22Rv1 (cell line): ENCODE results near the gene PPP4R4.

Experiments
- H3K27ac ChIP-seq: fragments of 450-650 bp; 2 replicates; pipeline ENCODE4 v1.5.1; 2017
- CTCF ChIP-seq: fragments of 450-650 bp; IDR thresholded peaks from 2 replicates; pipeline ENCODE4 v1.5.1; 2017; ENCODE audit warnings: mild to moderate bottlenecking
- ZFX ChIP-seq: fragments of 450-650 bp; IDR thresholded peaks from 2 replicates; pipeline ENCODE4 v1.6.1; 2017; ENCODE audit warnings: antibody characterized with exemption, borderline replicate concordance

PPP4R4 gene

GRCh38 chr14:94321421-94322271 is 147.5 kb downstream of the PPP4R4 start:
- no peak overlapping the region for H3K27ac ChIP-seq
- no peak for TF ChIP-seq ZFX
- no peak for TF ChIP-seq CTCF

- no peak for TF ChIP-seq CTCF
- no peak for TF ChIP-seq ZFX
- no peak within 1 kb of the TSS for H3K27ac ChIP-seq
Observed at GRCh38 chr14:94322648-94323570, 148.8 kb downstream of the PPP4R4 start, which contains the start of gene SERPINA6. Gene SERPINA6 (minus strand): TSS chr14:94323336. CDS start chr14:94314648, 8,688 bp downstream.

- no peak overlapping the region for H3K27ac ChIP-seq
- no peak for TF ChIP-seq CTCF
- TF ChIP-seq ZFX, result no peak
Observed at GRCh38 chr14:94328196-94328595, 154.1 kb downstream of the PPP4R4 start.
